ENCODE results near the gene CRTC3.

- TF ChIP-seq CTCF (IDR thresholded peaks at IDR 0.05), result no peak
- no peak for TF ChIP-seq POLR2AphosphoS5 (IDR thresholded peaks at IDR 0.05; ENCODE audit: low read depth, low read length)
Measured at GRCh38 chr15:90540768-90541167, 11.0 kb downstream of the CRTC3 start.

Measured in Panc1 (cell line).